Neuronal stem cell (in vitro differentiated cells): ENCODE data around the gene ZFYVE28.

Source experiments
- DNase-seq: peaks from one replicate; pipeline ENCODE4 v3.0.0-alpha.2; 2013; ENCODE audit warnings: low spot score
- H2AFZ ChIP-seq: one replicate; pipeline ENCODE4 v1.6.1; 2013; ENCODE audit warnings: mild to moderate bottlenecking, low read length, inconsistent platforms
- H2AK5ac ChIP-seq: 2 replicates; pipeline ENCODE4 v1.6.1; 2013; ENCODE audit warnings: low read depth, mild to moderate bottlenecking, inconsistent platforms, low read length, moderate library complexity, mixed read lengths
- H2BK120ac ChIP-seq: 2 replicates; pipeline ENCODE4 v1.6.1; 2013; ENCODE audit warnings: low read depth, mild to moderate bottlenecking, inconsistent platforms, low read length, moderate library complexity, mixed read lengths
- H2BK12ac ChIP-seq: one replicate; pipeline ENCODE4 v1.6.1; 2013; ENCODE audit warnings: low read length, inconsistent platforms
- H2BK15ac ChIP-seq: 2 replicates; pipeline ENCODE4 v1.6.1; 2013; ENCODE audit warnings: mild to moderate bottlenecking, low read length, inconsistent platforms, mixed read lengths
- H2BK5ac ChIP-seq: one replicate; pipeline ENCODE4 v1.6.1; 2013; ENCODE audit warnings: inconsistent platforms, mild to moderate bottlenecking, low read length, moderate library complexity
- H3K14ac ChIP-seq: one replicate; pipeline ENCODE4 v1.6.1; 2013; ENCODE audit warnings: low read length, inconsistent platforms
- H3K18ac ChIP-seq: 2 replicates; pipeline ENCODE4 v1.6.1; 2013; ENCODE audit warnings: low read length, inconsistent platforms
- H3K23ac ChIP-seq: 2 replicates; pipeline ENCODE4 v1.6.1; 2013; ENCODE audit warnings: low read depth, mild to moderate bottlenecking, mixed read lengths, low read length, inconsistent platforms; ENCODE audit not compliant: poor library complexity
- H3K27ac ChIP-seq: replicated peaks from 3 replicates; pipeline ENCODE4 v1.5.1; 2013; ENCODE audit warnings: low read length, inconsistent platforms
- H3K27me3 ChIP-seq, 3 experiments: 2 replicates each; pipeline ENCODE4 v1.6.1; 2013; ENCODE audit warnings: low read length in 3 of 3, mild to moderate bottlenecking in 2 of 3, inconsistent platforms in 1 of 3, low read depth in 1 of 3, mixed read lengths in 1 of 3, moderate library complexity in 1 of 3; ENCODE audit not compliant: control insufficient read depth in 3 of 3, insufficient read depth in 3 of 3
- H3K36me3 ChIP-seq, 2 donors: replicated peaks in 1 of 2; 2 replicates each; pipeline ENCODE4 v1.6.1; 2013; ENCODE audit warnings: low read length in 2 of 2; ENCODE audit not compliant: control insufficient read depth in 2 of 2, insufficient read depth in 2 of 2
- H3K4ac ChIP-seq: 2 replicates; pipeline ENCODE4 v1.6.1; 2013; ENCODE audit warnings: inconsistent platforms, mild to moderate bottlenecking, low read length, moderate library complexity
- H3K4me1 ChIP-seq, 2 donors: 1 replicate in 1 of 2; 2 replicates in 1 of 2; pipeline ENCODE4 v1.6.1; 2013; ENCODE audit warnings: low read length in 2 of 2, low read depth in 1 of 2; ENCODE audit not compliant: control insufficient read depth in 2 of 2, insufficient read depth in 1 of 2
- H3K4me2 ChIP-seq: one replicate; pipeline ENCODE4 v1.6.1; 2013; ENCODE audit warnings: mild to moderate bottlenecking, low read length, inconsistent platforms; ENCODE audit not compliant: insufficient read depth, poor library complexity, severe bottlenecking
- H3K4me3 ChIP-seq, 2 donors: 2 replicates each; pipeline ENCODE4 v1.5.1; 2013; ENCODE audit warnings: low read length in 2 of 2, mild to moderate bottlenecking in 2 of 2, inconsistent platforms in 1 of 2, moderate library complexity in 1 of 2
- H3K79me1 ChIP-seq: one replicate; pipeline ENCODE4 v1.6.1; 2013; ENCODE audit warnings: low read depth, mild to moderate bottlenecking, inconsistent platforms, low read length, moderate library complexity
- H3K9ac ChIP-seq: one replicate; pipeline ENCODE4 v1.6.1; 2013; ENCODE audit warnings: mild to moderate bottlenecking, low read depth, low read length, inconsistent platforms; ENCODE audit not compliant: poor library complexity
- H3K9me3 ChIP-seq, 2 donors: replicated peaks in 1 of 2; 2 replicates each; pipeline versions ENCODE3 to v1.6.1; 2013; ENCODE audit warnings: low read length in 2 of 2, mild to moderate bottlenecking in 2 of 2, inconsistent platforms in 1 of 2, low read depth in 1 of 2, mixed read lengths in 1 of 2, moderate library complexity in 1 of 2; ENCODE audit not compliant: control insufficient read depth in 2 of 2, insufficient read depth in 1 of 2
- H4K8ac ChIP-seq: one replicate; pipeline ENCODE4 v1.6.1; 2013; ENCODE audit warnings: low read depth, mild to moderate bottlenecking, inconsistent platforms, low read length, moderate library complexity
- H4K91ac ChIP-seq: one replicate; pipeline ENCODE4 v1.6.1; 2013; ENCODE audit warnings: low read length, low read depth, mild to moderate bottlenecking, inconsistent platforms; ENCODE audit not compliant: poor library complexity
- WGBS, 2 donors: extraction: QIAGEN DNeasy Blood & Tissue Kit; methylation state at CpG; one replicate each; pipeline ENCODE4 v1.1.7; 2013; ENCODE audit warnings: missing lambda C conversion rate in 2 of 2, mixed read lengths in 1 of 2; ENCODE audit not compliant: insufficient read length in 2 of 2, insufficient replicate concordance in 1 of 2; ENCODE audit errors: extremely low coverage in 2 of 2; 5-methylcytosine and 5-hydroxymethylcytosine counted together

Gene ZFYVE28

DNA sequence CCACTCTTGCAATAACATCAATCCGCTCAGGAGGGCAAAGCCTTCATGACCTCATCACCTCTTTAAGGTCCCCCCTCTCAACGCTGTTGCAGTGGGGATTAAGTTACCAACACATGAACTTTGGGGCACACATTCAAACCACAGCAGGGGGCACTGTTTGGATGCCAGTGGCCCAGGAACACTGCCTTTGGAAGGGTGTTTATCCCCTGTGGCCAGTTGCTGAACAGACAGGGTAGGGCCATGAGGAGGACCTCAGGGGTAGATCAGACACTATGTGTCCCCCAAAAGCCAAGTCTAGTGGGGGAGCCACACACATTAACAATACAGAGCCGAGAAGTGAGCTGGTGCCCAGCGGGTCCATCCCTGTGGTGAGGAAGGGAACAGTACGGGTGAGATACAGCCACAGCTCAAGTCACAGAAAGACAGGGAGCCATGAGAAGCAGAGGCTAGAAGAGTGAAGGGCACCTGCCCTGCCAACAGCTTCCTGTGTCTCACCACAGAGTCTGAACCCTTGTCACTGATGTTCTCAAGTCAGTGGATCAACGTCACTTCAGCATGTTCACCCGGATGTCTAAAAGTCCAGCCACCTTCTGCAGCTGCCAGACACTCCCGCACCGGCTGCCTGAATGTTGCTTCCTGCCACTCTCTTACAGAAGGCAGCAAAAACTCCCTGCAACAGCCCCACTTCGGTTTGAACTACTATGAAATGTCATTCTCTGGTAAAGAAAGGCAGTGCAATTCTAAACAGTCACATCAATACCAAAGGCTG, 136.7 kb downstream of the ZFYVE28 start:
- Histone ChIP-seq H3K9ac (no peak overlapping the region), H3K36me3 (no peaks in the 10 kb centered on the region), H3K79me1 (no peaks in the 10 kb centered on the region), H4K8ac (no peak overlapping the region), H3K4me1 (peaks cover 0 to 13% of the 10 kb centered on the region in 2 donors), H3K27me3 (peaks cover 0 to 14% (median 0%) of the 10 kb centered on the region in 3 experiments), H3K18ac (peak overlapping the region; percentile 57), H3K4ac (no peak overlapping the region), H3K14ac (no peak overlapping the region), H2BK15ac (peak overlapping the region; percentile 55), H2AK5ac (no peak overlapping the region), H3K23ac (peak overlapping the region; percentile 66), H3K4me2 (no peak overlapping the region), H2BK12ac (no peak overlapping the region), H3K27ac (no peak overlapping the region), H4K91ac (no peak overlapping the region), H2AFZ (no peak overlapping the region), H3K9me3 (no peaks in the 10 kb centered on the region), H3K4me3 (no peak overlapping the region), H2BK120ac (no peak overlapping the region), H2BK5ac (no peak overlapping the region)
- no peak for DNase-seq
- WGBS, 2 donors = no CpG with 5 or more reads among the region's 10 CpGs

DNA sequence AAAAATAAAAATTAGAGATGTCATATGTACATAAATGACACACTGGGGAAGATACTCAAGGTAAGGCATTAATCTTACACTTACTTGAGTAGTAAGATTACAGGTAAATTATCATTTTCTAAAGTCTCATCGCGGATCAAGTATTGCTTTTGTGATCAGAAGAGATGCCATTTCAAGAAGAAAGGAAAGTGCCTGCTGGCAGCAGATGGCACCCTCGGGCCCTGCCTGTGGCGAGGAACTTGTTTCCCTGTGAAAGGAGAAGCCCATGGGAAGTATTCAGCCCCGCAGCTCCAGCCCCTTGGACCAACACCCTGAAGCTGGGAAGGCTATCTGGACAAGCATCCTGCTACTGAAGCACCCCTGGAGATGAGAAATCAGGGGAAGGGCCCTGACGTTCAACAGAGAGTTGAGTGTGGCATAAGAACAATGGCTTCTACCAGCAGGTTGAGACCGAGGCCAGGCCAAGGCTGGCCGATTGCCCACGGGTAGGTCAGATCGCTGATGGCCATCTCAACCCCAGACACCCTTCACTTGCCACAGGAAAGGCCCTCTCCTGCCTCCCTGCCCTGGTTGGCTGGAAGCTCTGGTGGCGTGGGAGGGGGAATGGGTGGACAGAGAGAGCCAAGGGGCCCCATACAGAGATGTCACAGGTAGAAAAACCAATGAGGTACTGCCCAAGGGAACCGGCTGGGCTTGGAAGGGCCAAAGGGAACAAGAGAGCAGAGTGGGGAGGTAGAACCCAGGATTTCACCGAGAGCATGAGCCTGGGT, 137.7 kb downstream of the ZFYVE28 start:
- Histone ChIP-seq H3K79me1 (no peaks in the 10 kb centered on the region), H3K4me3 (no peak overlapping the region), H3K4me2 (no peak overlapping the region), H3K27ac (no peak overlapping the region), H3K9ac (no peak overlapping the region), H3K18ac (peak overlapping the region; percentile 79), H2AFZ (no peak overlapping the region), H2BK5ac (peak overlapping the region; percentile 10), H3K36me3 (no peaks in the 10 kb centered on the region), H3K4ac (no peak overlapping the region), H2BK12ac (no peak overlapping the region), H2BK120ac (no peak overlapping the region), H3K14ac (no peak overlapping the region), H3K27me3 (peaks cover 0 to 13% (median 0%) of the 10 kb centered on the region in 3 experiments), H3K4me1 (peaks cover 0 to 4% of the 10 kb centered on the region in 2 donors), H3K23ac (no peak overlapping the region), H3K9me3 (peaks cover 0 to 1% of the 10 kb centered on the region in 2 donors), H2BK15ac (peak overlapping the region; percentile 46), H4K8ac (no peak overlapping the region), H2AK5ac (peak overlapping the region; percentile 10), H4K91ac (no peak overlapping the region)
- DNase-seq = no peak
- no CpG with 5 or more reads among the region's 13 CpGs for WGBS, 2 donors

DNA sequence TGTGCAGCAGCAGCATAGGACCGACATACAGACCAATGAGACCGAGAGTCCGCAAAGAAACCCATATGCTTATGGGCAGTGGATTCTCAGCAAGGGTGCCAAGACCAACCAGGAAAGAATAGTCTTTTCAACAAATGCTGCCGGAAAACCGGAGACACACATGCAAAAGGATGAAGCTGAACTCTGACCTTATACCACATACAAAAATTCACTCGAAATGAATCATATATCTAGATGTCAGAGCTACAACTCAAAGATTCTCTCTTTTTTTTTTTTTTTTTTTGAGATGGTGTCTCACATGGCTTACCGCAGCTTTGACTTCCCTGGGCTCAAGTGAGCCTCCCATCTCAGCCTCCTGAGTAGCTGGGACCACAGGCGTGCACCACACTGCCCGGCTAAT, 140.5 kb downstream of the ZFYVE28 start:
- Histone ChIP-seq H3K18ac (no peak overlapping the region), H3K79me1 (no peaks in the 10 kb centered on the region), H3K4me1 (no peaks in the 10 kb centered on the region), H2AK5ac (no peak overlapping the region), H3K14ac (no peak overlapping the region), H3K4me3 (no peak overlapping the region), H2BK120ac (no peak overlapping the region), H2AFZ (no peak overlapping the region), H2BK15ac (no peak overlapping the region), H2BK5ac (no peak overlapping the region), H3K23ac (no peak overlapping the region), H3K4me2 (no peak overlapping the region), H3K9me3 (peaks cover 0 to 1% of the 10 kb centered on the region in 2 donors), H3K4ac (no peak overlapping the region), H3K9ac (no peak overlapping the region), H4K8ac (no peak overlapping the region), H4K91ac (no peak overlapping the region), H3K36me3 (no peaks in the 10 kb centered on the region), H3K27me3 (peaks cover 0 to 18% (median 0%) of the 10 kb centered on the region in 3 experiments), H3K27ac (no peak overlapping the region), H2BK12ac (no peak overlapping the region)
- no CpG with 5 or more reads among the region's 9 CpGs for WGBS, 2 donors
- DNase-seq = no peak
